Stimulated activated CD4-positive, alpha-beta T cell treated with anti-CD3 and anti-CD28 coated beads, Interleukin-4, amount 100 ng/mL, for 1 hour (primary cell): ENCODE results near the gene NFILZ.

Source experiments
- DNase-seq: peaks from one replicate; pipeline ENCODE4 v3.0.0-alpha.2; 2020

The NFILZ gene, protein sequence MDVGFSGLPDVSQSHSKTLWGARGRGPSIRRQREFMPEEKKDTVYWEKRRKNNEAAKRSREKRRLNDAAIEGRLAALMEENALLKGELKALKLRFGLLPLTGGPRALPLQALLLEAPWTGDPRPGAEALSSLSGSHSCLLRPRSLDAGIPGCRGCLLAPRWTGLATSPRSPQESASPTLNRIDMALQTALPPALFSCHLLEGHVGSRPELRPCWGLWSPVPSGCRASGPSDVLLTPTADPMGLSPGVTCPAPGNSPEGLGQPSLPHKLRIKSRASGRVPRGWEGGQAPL

DNA sequence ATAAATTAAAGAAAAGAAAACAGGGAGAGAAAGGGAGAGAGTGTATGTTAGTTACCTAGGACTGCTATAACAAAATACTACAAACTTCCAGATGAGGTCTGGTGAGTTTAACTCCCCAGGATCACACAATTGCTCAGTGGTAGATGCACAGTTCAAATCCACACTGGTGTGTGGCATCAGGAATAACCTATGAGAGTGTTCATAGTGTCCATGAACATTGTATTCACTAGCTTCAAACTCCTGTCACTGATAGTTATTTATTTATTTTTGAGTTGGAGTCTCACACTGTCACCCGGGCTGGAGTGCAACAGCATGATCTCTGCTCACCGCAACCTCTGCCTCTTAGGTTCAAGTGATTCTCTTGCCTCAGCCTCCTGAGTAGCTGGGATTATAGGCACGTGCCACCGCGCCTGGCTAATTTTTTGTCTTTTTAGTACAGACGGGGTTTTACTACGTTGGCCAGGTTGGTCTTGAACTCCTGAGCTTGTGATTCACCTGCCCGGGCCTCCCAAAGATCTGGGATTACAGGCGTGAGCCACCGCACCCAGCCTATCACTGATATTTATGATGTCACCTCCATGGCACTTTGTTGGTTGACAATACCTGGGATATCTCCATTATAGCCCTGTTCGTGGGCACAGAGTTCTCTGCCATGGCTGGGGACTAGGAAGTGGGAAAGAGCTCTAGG lies at the start of gene NFILZ:
Gene NFILZ (plus strand): TSS at position 638 of the 688 bp plus-strand sequence. CDS start 46,133 bp downstream, outside the sequence.
- DNase-seq: no peak

GRCh38 chr19:8580710-8581281 lies 49.6 kb upstream of the NFILZ start:
- peak; percentile 81 for DNase-seq

- DNase-seq: no peak
Measured at GRCh38 chr19:8584965-8585893, 45.2 kb upstream of the NFILZ start.

DNA sequence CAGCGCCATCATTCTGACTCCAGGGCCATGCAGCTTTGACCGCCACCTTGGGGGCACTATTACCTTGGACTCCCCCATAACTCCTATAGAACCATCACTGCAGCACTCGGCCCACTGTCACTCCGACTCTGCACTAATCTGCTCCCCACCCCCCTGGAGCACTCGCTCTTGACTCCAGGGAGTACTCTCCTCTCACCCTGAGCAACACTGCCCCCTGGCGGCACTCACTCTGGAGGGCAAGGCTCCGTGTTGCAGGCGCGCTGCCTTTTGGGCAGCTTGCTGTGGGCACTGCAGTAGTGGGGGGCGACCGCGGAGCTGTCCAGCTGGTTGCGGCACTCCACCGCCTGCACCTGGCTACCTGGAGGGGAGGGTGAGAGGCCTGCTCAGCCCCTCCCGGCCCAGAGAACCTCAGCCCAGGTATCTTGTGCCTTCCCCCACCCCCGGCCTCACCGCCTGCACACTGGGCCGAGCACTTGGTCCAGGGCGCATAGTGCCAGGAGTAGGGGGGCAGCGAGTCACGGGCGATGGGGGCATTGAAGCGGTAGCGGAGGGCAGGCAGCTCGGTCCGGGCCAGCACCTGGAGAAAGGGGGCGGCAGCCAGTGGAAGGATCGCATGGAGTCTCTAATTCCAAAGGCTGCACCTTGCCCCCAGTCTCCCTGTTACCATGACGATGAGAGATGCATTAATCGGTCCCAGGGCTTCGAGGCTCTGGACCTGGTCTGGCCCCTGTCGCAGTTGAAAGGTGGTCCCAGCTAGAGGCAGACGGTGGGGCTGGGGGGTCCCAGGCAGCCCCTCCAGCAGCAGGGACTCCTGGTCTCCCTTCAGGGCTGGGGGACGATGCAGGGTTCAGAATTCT lies 44.3 kb upstream of the NFILZ start:
- DNase-seq: peak; percentile 60

DNA sequence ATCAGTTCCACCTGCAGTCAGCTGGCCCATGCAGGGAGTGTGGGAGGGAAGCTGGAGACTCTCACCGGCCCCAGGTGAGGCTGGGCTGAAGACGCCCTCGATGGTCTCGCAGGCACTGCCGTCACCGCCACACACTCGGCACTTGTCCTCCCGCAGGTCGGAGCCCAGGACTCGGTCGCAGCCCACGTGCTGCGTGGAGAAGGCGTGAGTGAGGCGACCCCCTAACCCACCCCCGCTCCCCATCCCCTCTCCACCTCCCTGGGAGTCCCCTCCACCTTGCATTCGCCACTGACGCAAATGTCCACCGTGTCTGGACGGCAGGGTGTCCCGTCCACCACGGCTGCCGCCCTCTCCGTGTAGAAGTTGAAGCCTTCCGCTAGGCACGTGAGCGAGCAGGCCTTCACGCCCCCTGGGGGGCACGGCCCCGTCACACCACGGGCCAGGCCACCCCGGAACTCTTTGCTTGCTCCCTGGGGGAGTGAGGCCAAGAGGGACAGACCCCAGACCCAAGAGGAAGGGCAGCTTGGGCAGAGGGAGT lies 41.2 kb upstream of the NFILZ start:
- no peak for DNase-seq

- DNase-seq: peak; percentile 93
Measured at GRCh38 chr19:8592231-8593009, 38.0 kb upstream of the NFILZ start.

DNA sequence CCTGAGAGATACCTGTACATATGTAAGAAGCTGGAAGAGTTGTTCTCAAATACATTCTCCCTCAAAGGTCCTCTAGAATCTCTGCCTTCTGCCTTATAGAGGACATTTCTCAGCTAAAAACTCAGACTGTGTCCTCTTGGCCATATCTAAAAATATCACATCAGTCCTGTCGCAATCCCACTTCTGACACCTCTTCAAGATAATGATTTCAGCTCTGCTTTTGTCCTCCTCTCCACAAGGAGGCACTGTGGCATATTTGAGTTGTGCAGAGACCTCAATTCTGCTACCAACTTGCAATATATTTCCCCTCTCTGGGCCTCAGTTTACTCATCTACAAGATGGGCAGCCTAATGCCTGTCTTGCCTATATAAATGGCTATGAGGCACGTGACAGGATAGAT lies 36.5 kb upstream of the NFILZ start:
- no peak for DNase-seq

GRCh38 chr19:8595651-8596050 lies 34.8 kb upstream of the NFILZ start:
- no peak for DNase-seq

GRCh38 chr19:8596168-8596567 lies 34.3 kb upstream of the NFILZ start:
- DNase-seq: no peak

DNA sequence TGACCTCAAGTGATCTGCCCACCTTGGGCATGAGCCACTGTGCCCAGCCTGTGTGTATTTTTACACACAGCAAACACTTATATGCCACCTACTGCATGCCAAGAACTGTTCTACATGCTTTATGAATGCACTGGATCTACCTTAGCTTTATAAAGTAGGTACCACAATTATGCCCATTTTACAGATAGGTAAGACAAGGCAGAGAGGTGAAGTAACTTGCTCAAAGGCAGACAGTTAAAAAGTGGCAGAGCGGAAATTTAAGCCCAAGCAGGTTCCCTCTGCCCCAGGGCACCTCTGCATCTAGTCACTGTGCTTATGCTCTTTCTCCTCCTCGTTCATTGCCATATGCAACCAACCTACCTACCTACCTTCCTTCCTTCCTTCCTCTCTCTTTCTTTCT lies 30.4 kb upstream of the NFILZ start:
- no peak for DNase-seq

- no peak for DNase-seq
Measured at GRCh38 chr19:8600816-8601215, 29.6 kb upstream of the NFILZ start.

DNA sequence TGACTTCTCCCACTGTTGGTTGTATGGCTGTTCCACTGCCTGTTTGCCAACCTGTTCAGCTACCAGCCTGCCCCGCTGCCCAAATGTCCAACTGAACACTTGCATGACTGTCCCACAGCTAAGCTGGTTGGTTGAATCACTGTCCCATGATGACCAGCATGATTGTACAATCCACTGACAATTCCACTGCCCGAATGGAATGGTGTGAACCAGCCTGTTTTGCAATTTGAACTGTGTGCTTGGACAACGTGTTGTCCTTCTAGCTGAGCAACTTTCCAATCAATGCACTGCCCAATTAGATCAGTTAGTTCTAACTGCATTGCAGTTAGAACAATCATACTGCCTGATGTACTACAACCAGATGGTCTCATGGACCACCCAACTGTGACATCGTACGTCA lies 28.6 kb upstream of the NFILZ start:
- DNase-seq: no peak

GRCh38 chr19:8605514-8605913 lies 24.9 kb upstream of the NFILZ start:
- no peak for DNase-seq

GRCh38 chr19:8607386-8607785 lies 23.0 kb upstream of the NFILZ start:
- DNase-seq: no peak

- DNase-seq: no peak
Measured at GRCh38 chr19:8608941-8609278, 21.5 kb upstream of the NFILZ start.

DNA sequence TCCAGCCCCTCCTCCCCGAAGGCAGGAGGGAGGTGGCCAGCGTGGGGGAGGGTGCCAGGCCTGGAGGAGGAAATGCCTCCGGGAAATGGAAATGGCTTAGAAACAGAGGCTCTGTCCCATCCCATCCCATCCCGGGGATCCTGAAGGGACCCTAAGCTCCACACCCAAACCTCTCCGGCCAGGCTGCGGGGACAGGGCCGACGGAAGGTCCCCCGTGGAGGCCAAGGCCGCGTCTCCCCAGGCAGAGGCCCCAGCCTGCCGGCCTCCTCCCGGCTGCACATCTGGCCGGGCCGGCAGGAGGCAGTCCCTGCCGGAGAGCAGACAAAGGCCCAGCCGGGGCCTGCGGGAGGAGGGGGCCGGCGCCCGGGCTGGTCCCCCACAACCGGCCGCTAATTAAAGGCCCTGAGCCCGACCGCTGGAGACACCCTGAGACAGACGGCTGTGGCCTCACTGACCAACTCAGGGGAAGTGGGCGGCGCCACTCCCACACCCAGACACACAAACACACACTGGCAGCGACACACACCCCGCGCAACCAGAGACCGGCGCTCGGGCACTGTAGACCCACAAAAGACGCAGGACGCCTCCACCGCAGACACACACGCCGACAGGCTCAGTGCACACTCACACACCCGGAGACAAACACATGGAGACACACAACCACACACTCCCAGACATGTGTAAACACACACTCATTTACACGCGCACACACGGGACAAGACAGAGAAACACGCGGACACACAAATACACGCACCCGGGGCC lies 21.0 kb upstream of the NFILZ start:
- DNase-seq: no peak

DNA sequence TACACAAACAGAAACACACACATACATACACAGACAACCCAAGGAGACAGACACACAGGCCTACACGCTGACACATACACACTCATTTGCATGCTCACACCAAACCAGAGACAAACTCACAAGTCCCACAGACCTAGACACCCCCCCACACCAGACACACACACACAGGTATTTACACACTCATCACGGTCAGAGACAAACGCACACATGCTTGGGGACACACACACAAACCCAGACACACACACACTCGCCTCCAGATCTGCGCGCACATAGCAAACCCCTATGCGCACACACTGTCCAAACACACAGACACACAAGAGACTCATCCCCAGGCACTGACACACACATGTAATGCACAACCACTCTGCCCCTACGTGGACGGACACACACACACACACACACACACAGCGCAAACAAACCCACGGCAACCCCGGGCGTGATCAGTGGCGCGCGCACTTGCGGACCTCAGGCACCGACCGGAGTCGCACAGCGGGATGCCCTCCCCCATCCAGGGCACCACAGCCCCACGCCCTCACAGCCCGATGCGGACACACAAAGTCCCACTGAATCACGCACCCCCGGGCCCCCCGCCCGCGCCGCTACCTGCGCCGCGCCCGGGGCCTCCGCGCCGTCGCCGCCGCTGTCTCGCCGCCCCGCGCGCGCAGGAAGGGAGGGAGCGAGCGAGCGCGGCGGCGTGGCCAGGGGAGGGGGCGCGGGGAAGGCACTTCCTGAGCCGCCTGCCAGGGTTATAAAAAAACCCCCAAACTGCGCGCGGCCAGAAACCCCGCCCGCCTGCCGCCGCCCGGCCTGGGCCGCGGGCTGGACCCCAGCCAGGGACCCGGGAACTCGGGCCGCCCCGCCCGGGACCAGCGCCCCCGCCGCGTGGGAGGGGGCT lies 20.1 kb upstream of the NFILZ start, which contains the start of gene ADAMTS10:
Gene ADAMTS10 (minus strand): TSS at position 675 of the 895 bp plus-strand sequence. CDS start 5,005 bp downstream, outside the sequence.
- DNase-seq: peak; percentile 44

GRCh38 chr19:8610936-8611300 lies 19.5 kb upstream of the NFILZ start:
- DNase-seq: no peak

- DNase-seq: no peak
Measured at GRCh38 chr19:8611391-8611876, 19.0 kb upstream of the NFILZ start.
